HG03196 (cell line): ENCODE results near the gene ZNF20.
"Not testable (repeated sequence)": the region's sequence is repeated elsewhere in the genome, so short reads cannot be mapped to it uniquely, and the experiment has no call there.

Experiments
- ATAC-seq: cut with Tn5 transposase; IDR thresholded peaks from one replicate; pipeline ENCODE4 v1.9.1; 2021; ENCODE audit not compliant: unreplicated experiment

ZNF20 gene

DNA sequence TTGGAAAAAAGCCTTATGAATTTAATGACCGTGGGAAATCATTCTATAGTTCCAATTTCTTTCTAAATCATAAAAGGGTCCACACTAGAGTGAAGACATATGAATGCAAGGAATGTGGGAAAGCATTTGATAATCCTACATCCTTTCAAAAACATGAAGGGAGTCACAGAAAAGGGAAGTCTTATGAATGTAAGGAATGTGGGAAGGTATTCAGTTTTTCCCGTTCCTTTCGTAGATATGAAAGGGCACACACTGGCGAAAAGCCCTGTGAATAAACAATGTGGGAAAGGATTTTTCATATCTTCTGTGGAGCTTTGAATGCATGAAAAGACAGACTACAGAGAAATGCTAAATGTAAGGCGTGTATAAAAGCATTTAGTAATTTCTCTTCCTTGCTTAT is 27.0 kb downstream of the ZNF20 start:
- no peak for ATAC-seq

DNA sequence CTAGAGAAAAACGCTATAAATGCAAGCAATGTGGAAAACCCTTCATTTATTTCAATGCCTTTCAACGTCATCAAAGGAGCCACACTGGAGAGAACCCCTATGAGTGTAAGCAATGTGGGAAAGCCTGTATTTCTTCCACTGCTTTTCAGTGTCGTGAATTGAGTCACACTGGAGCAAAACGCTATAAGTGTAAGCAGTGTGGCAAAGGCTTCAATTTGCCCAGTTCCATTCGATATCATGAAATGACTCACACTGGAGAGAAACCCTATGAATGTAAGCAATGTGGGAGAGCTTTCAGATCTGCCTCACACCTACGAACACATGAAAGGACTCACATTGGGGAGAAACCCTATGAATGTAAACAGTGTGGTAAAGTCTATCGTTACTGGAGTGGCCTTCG is 27.4 kb downstream of the ZNF20 start:
- no peak for ATAC-seq

DNA sequence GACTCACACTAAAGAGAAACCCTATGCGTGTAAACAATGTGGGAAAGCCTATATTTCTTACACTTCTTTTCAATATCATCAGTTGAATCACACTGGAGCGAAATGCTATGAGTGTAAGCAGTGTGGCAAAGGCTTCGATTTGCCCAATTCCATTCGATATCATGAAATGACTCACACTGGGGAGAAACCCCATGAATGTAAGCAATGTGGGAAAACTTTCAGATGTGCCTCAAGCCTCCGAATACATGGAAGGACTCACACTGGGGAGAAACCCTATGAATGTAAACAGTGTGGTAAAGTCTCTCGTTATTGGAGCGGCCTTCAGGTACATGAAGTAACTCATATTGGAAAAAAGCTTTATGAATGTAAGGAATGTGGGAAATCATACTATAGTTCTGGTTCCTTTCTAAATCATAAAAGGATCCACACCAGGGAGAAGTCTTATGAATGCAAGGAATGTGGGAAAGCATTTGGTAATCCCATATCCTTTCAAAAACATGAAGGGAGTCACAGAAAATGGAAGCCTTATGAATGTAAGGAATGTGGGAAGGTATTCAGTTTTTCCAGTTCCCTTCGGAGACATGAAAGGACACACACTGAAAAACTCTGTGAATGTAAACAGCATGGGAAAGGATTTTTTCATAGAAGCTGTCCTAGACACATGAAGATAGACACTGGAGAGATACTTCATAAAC is 28.1 kb downstream of the ZNF20 start:
- ATAC-seq, result no peak

DNA sequence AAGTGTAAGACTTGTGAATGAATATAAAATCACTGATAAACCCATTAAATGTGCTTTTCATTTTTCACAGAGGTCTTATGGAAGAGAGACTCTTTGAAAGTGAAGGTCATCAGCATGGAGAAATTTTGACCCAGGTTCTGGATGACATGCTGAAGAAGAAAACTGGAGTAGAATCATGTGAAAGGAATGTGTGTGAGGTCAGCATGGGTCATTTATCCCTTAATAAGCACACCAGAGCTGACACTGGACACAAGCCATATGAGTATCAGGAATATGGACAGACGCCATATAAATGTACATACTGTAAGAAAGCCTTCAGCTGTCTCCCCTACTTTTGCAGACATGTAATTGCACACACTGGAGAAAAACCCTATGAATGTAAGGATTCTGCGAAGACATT is 29.0 kb downstream of the ZNF20 start:
- no peak for ATAC-seq

DNA sequence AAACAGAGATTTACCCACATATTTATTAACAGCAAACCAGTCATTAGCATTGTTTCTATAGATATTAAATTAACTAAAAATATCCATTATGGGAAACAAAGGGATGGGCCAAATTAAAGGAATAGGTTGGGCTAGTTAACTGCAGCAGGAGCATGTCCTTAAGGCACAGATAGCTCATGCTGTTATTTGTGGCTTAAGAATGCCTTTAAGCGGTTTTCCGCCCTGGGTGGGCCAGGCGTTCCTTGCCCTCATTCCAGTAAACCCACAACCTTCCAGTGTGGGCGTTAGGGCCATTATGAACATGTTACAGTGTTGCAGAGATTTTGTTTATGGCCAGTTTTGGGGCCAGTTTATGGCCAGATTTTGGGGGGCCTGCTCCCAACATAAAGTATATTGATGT is 36.2 kb downstream of the ZNF20 start:
- ATAC-seq, result not testable (repeated sequence)

- no peak for ATAC-seq
Observed at GRCh38 chr19:12098040-12098439, 42.1 kb downstream of the ZNF20 start.

DNA sequence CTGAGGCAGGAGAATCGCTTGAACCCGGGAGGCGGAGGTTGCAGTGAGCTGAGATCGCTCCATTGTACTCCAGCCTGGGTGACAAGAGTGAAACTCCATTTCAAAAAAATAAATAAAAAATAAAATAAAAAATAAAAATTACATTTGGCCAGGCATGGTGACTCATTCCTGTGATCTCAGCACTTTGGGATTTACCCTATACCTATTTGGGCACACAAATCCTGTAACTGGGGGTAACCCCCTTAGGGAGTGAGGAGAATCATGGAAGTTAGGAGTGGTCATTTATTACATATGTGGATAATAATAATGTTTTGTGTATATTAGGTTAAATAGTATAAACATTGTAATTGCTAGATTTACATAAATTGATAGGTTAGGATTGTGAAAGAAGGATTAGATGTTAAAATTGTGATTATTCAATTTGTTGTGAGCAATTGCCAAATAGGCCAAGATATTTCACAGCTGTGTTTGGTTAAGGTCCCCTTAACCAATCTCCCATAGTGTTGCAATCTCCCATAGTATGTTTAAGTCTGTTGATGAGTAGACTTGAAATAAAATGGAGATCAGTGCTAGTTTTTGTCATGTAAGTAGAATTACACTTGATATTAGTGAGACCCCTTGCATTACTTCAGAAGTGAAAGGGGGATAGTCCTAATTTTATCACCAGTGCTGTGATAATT is 44.9 kb downstream of the ZNF20 start:
- ATAC-seq, result no peak

GRCh38 chr19:12093777-12094176 is 46.4 kb downstream of the ZNF20 start:
- no peak for ATAC-seq

GRCh38 chr19:12092956-12093355 is 47.2 kb downstream of the ZNF20 start:
- ATAC-seq, result no peak

- ATAC-seq, result no peak
Observed at GRCh38 chr19:12092065-12092867, 47.9 kb downstream of the ZNF20 start.

DNA sequence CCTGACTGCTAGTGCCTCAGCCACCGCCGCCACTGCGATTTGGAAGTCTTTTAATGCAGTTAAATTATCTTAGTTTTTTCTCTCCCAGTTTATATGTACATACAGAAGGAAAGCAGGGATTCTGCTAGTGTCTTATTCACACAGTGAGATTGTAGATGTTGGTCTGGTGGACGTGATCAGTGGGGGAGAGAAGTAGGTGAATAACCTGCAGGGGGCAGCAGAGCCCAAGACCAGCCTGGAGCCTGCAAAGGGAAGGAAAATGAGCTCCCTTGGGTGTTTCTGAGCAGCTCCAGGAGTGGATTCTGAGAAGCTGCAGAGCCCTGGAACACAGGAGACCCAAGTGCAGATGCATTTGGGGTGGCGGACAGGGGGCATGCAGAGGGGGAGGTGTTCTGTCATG is 49.3 kb downstream of the ZNF20 start:
- ATAC-seq, result no peak

GRCh38 chr19:12085074-12085818 is 54.9 kb downstream of the ZNF20 start:
- no peak for ATAC-seq

- ATAC-seq, result not testable (repeated sequence)
Observed at GRCh38 chr19:12083336-12083735, 56.8 kb downstream of the ZNF20 start.
